GM19452 (cell line): Measurements from ENCODE around the gene ASTN2.

Experiments
- ATAC-seq: cut with Tn5 transposase; IDR thresholded peaks from one replicate; pipeline ENCODE4 v1.9.1; 2021; ENCODE audit not compliant: unreplicated experiment

The ASTN2 gene

GRCh38 chr9:116653348-116654058 lies 761.4 kb downstream of the ASTN2 start:
- ATAC-seq: no peak

DNA sequence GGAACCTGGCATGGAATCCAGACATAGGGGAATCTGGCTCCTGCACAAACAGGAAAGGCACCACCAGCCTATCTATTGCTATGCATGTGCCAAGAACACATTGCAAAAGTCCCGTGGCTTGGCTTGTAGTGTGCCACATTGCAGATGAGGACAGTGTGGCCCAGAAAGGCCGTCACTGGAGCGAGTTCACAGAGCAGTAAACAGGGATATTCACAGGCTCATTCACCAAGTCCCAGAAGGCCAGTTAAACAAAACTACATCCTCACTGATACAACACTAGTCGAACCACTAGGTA lies 767.4 kb downstream of the ASTN2 start:
- no peak for ATAC-seq

- ATAC-seq: no peak
Observed at GRCh38 chr9:116646661-116647514, 768.0 kb downstream of the ASTN2 start.

DNA sequence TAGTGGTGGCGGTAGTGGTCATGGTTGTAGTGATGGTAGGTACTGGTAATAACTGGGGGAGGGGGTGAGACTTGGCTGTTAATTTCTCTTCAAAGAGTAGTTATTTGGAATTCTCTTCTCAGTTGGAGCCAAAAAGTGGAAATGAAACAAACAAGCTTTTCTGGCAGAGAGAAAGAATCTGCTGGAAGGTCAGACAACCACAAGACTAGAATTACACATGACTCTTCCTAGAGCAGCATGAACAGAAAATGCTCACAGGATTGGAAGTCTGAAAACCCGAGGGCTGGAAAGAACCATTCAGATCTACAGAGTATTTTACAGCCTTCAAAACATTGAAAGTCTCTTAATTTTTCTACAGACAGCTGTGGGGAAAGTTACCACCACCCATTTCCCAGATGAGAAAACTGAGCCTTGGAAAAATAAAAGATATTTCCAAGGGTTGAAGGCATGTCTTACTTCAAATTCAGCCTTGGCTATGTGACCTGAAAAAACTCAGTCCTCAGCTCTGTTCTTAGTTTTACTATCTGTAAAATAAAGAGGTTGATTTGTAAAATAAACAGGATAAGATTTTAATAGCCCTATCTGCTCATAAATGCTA lies 770.7 kb downstream of the ASTN2 start:
- ATAC-seq: no peak

- ATAC-seq: no peak
Observed at GRCh38 chr9:116643691-116644090, 771.2 kb downstream of the ASTN2 start.

DNA sequence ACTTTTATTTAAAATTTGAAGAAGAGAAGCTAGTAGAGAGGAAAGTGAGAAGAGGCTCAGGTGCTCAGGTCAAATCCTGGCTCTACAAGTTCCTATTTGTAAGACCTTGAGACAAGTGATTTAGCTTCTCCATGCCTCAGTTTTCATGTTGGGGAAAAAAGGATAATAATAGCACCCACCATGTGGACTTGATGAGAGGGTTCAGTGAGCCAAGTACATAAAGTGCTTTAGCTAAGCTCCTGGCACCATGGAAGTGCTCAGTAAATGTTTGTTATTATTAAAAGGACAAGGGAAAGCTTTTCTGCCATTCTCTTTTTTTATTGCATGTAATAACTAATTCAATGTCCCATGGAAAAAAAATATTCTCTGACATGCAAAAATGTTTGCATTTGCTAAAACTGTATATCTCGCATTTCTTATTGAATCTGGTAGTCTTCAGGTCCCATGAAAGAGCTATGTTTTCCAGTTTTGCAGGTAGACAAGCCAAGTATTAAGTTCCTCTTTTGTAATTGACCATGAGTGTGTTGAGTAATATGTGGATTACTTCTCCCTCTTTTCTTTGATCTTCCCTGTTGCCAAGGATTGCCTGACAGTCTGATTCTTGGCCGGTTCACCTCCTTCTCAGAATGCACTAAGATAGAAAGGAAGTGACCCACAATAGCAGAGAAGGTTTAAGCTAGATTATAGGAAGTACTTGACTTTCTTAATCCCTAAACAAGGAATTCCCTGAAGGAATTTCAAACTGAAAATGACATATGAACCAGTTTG lies 773.4 kb downstream of the ASTN2 start:
- no peak for ATAC-seq

DNA sequence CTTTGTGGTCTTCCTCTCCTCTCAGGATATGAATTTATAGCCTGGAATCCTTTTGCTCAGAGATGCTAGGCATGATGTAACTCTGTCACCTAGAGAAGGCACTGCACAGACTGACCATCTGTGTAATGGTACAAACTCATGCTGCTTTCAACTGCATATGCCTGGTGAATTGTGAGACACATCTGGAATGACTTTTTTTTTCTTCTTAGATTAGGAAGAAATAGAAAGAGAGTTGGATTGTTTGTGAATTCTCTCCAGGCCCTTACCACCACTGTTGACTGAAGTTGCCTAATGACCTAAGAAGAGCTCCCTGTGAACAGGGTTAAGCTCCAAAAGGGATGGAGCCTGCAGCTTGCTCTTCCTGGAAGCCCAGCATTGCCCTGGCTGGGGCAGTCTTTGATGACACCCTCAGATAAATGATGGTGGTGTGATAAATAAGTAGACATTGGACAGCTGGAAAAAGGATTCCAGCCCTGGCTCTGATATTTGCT lies 775.6 kb downstream of the ASTN2 start:
- no peak for ATAC-seq

DNA sequence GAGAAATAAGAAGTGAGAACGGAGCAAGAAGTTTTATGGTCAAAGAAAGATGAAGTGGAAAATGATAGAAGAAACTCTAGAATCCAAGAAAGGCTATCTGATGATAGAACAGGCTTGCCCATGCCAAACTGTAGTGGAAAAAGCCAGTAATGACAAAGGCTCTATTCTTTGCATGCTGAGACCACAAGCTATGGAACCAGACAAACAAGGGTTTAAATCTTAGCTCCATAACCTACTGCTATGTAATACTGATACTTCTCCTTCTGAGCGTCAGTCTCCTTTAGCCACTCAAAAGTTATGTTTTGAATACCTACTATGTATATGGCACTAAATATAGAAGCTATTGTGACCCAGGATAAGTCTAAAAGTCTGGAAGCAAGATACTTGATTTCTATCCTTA lies 778.9 kb downstream of the ASTN2 start:
- ATAC-seq: no peak

DNA sequence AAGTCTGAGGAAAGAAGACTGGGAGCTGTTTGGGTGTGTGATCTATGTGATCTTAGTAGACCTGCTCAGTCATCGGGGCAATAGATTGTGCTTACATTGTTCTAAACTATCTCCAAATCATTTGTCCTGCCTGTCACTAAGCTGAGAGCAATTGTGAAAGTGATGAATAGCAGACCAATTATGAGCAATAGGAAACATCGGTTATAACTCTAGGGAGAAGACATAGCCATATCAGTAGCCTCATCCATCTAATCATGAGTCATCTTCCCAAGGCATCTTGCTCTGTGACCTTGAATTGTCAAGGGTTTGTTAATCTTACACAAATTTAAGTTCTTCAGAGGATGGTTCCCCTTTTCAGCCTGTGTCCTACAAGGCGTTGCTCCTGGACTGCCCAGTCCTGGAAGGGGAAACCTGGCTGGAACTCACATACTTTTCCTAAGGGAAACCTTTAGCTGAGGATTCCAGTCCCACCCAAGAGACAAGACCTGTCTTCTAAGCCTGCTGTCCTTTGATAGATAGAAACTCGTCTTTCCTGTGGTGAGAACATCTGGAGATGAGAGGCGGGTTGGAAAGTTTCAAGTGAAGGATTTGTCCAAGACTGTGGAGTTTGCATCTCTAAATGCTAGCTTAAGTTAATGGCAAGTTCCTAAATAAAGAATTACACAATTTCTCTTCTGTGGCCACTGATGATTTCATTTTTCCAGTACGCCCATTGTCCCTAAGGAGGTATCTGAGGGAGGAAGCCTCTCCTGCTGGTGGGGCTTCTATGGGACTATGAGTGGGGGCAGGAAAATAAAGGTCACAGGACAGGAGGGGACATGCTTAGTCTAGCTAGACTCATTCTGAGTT lies 781.6 kb downstream of the ASTN2 start:
- ATAC-seq: no peak

- no peak for ATAC-seq
Observed at GRCh38 chr9:116629634-116630033, 785.2 kb downstream of the ASTN2 start.

- ATAC-seq: no peak
Observed at GRCh38 chr9:116628716-116629115, 786.1 kb downstream of the ASTN2 start.

DNA sequence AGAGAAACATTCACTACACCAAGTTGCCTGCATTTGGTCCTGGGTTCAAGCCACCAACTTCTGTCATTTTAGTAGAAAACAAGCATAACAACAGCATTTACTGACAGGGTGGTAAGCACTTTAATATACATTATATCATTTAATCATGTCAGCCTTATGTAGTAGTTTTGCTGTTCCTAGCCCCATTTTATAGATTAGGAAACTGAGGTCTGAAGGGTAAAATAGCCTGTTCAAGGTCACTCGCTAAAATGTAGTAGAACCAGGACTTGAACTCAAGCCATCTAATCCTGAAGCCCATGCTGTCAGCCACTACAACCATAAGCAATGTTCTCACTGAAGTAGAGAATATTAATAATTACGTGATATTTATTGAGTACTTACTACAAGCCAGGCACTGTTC lies 787.4 kb downstream of the ASTN2 start:
- ATAC-seq: no peak

DNA sequence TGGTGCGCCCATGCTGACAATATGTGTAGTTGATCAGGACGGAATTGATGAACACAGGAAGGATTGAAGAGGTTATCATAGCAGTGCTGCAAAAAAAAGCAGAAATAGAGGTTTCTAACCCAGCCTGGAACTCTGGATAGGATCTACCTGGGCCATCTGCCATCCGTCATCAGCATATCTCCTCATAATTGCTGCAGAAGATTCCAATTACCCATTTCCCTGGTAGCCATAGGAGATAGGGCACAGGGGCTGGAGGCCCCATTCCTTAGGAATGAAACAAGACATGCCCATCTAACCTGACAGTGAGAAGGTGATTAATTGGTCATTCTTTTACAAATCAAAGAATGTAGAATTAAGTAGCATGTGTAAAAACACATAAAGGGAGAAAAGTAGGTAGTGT lies 788.1 kb downstream of the ASTN2 start:
- ATAC-seq: no peak

DNA sequence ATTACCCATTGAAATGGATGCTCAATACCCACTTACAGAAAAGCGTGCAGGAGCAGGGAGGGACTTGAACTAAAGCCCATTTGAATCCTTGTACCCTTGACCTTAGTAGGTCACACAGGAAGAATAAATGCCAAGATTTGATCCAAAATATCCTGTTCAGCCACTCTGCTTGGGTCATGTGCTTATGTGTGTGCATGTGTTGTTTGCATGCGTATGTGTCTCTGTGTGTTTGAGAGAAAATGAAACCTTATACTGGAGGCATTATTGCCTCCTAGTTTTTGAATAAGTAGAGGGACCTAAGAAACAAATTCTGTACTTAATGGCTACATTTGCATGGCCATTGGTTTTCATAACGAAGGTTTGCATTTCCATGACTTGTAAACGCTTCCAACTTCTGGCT lies 791.1 kb downstream of the ASTN2 start:
- no peak for ATAC-seq

DNA sequence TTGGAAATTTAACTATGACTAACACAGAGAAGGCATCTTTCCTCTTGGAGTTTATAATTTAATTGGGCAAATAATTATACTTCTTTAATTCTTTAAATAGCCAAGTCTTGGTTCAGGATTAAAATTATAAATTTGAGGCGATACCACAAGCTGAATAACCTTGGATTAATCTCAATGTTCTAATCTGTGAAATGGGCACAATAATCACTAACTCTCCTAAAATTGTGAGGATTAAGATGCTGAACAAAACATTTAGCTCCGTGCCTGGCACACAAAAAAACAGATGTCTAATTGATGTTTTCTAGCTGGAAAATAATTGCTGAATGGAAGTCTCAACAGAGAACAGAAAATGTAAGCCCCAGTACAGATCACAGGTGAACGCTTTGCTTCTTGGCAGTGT lies 797.5 kb downstream of the ASTN2 start:
- no peak for ATAC-seq

GRCh38 chr9:116616304-116616914 lies 798.4 kb downstream of the ASTN2 start:
- no peak for ATAC-seq

GRCh38 chr9:116608064-116608463 lies 806.8 kb downstream of the ASTN2 start:
- ATAC-seq: no peak

DNA sequence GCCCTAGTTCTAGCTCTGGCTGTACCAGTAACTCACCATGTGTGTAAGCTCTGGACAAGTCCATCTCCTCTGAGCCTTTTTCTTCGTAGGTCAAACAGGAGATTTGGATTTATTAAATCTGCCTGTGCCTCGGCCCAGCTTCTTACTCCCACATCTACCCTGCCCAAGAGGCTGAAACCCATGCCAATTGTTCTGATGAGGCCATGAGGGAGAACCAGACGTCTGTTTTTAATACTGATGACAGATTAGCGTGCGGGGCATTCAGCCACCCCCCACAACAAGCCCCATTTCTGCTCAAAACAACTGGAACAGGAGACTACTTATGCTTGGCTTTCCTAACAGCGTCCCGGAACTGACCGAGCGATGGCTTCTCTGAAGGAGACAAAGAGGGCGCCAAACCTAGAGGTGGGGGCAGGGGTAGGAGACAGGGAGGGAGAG lies 808.9 kb downstream of the ASTN2 start:
- no peak for ATAC-seq

DNA sequence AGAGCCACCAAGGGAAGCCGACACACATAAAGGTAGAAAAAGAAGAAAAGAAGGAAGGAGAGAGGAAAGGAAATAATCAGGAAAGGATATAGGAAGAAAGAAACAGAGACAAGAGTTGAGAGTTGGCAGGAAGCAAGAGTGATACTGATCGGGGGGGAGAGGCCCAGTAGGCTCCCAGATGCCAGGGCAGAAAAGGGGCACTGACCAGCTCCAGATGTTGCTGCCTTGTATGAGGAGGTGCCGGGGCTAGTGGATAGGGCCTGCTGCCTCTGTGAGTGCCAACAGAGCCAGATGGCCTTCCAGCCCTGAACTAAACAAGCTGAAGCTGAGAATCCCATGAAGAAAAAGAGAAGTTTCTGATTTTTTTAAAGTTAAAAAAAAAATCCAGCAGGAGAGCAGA lies 809.8 kb downstream of the ASTN2 start:
- ATAC-seq: no peak

- ATAC-seq: no peak
Observed at GRCh38 chr9:116604251-116604650, 810.6 kb downstream of the ASTN2 start.
